ENCODE data around the gene DIO3. TPM values are rescaled to one million over a fixed set of nuclear protein-coding genes. Genes with fewer than 3 reads are reported as not detected.

DIO3 gene
- total and polyA plus RNA-seq, 2 of the 13 experiments (the other 11 are each of a cell fraction or from before 2014, with no cell fraction given): not detected

DNA sequence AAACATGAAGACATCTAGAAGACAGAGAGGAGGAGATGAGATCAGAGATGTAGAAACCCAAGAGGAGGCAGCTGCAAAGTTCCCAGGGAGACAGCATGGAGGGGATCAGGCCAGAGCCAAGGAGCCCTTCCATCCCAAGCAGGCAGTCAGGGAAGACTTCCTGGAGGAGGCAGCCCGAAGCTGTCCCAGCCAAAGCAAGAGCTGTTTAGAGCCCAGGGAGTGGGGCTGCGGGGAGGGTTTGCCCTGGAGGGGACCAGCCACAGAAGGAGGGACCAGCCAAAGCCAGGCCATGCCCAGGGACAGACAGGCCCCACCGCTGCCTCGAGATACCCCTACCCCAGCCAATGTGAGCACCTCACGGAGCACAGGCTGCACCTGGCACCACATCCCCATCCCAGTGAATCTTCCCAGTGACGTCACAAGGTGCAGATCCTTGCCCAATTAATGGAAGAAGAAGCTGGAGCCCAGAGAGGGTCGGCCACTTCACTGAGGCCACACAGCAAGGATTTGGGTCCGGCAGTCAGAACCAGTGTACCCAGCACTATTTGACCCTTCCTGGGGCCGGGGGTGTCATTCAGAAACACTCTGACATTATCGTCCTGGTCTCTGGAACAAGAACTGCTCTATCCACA is 14.1 kb upstream of the DIO3 start:
- CTCF ChIA-PET (ENCODE audit: low intra/inter-chr PET ratio, low total read pairs): no interaction called here

More for the DNA sequence above, 14.1 kb upstream of the DIO3 start:
- no peak for ATAC-seq
- Histone ChIP-seq H2AFZ (ENCODE audit: low read length) (no peak overlapping the region), H3K36me3 (replicated peaks in 1 of 2; ENCODE audit: control insufficient read depth in 1 of 2, insufficient read depth in 2 of 2, low read length in 2 of 2) (no peaks in the 10 kb centered on the region), H3K9me3 (ENCODE audit: low read length) (no peaks in the 10 kb centered on the region), H3K4me1 (ENCODE audit: insufficient read depth, low read length) (no peaks in the 10 kb centered on the region), H4K20me1 (ENCODE audit: insufficient read depth, low read length) (no peaks in the 10 kb centered on the region), H3K27me3 (ENCODE audit: control insufficient read depth in 1 of 2, insufficient read depth in 2 of 2, low read length in 2 of 2) (peaks cover 0 to 1% of the 10 kb centered on the region in 2 experiments; a peak in 2 of 5 replicates), H3K4me2 (ENCODE audit: low read depth, low read length) (no peak overlapping the region), H3K4me3 (replicated peaks in 1 of 3; ENCODE audit: insufficient read depth in 1 of 3, low read depth in 2 of 3, low read length in 3 of 3) (no peak overlapping the region), H3K79me2 (ENCODE audit: insufficient read depth, low read length) (no peaks in the 10 kb centered on the region), H3K27ac (ENCODE audit: extremely low read length, insufficient read depth, low read length) (no peak overlapping the region), H3K9ac (ENCODE audit: insufficient read depth, low read depth, low read length) (no peak overlapping the region)
- no peak for FAIRE-seq
- no TSS peak for BruUV-seq (replicated peaks)
- POLR2A ChIA-PET: no interaction called here
- WGBS (ENCODE audit: low lambda C conversion rate): 7% methylated on average over 3 of the region's 10 CpGs
- TF ChIP-seq ZNF234 (CRISPR knock-in tag; conservative IDR thresholded peaks at IDR 0.05) (no peak), ZNF224 (CRISPR knock-in tag; IDR thresholded peaks at IDR 0.05) (no peak), ATF7 (IDR thresholded peaks at IDR 0.05) (peak; percentile 48; the same call in 1 of the 2 replicates), ATF7 (CRISPR knock-in tag; IDR thresholded peaks at IDR 0.05) (no peak), RBM39 (IDR thresholded peaks at IDR 0.05; ENCODE audit: low read depth, low read length, poor library complexity, severe bottlenecking) (no peak), CREB1 (IDR thresholded peaks at IDR 0.05) (peak; percentile 95), CREB1 (CRISPR knock-in tag; IDR thresholded peaks at IDR 0.05) (no peak), ZNF333 (CRISPR knock-in tag; IDR thresholded peaks at IDR 0.05; ENCODE audit: borderline replicate concordance) (no peak), ZNF614 (CRISPR knock-in tag; IDR thresholded peaks at IDR 0.05; ENCODE audit: borderline replicate concordance) (no peak), ZFP36 (IDR thresholded peaks at IDR 0.05; ENCODE audit: borderline replicate concordance, low read depth, low read length, partially characterized antibody) (peak; percentile 33), ZNF768 (CRISPR knock-in tag; IDR thresholded peaks at IDR 0.05) (peak; percentile 82), SNAI1 (CRISPR knock-in tag; IDR thresholded peaks at IDR 0.05; ENCODE audit: borderline replicate concordance) (no peak), ZNF232 (CRISPR knock-in tag; IDR thresholded peaks at IDR 0.05; ENCODE audit: borderline replicate concordance) (no peak), ZNF331 (CRISPR knock-in tag; IDR thresholded peaks at IDR 0.05) (no peak), CENPX (CRISPR knock-in tag; IDR thresholded peaks at IDR 0.05) (no peak), FOXA1 (IDR thresholded peaks at IDR 0.05) (no peak), FOXA1 (CRISPR knock-in tag; IDR thresholded peaks at IDR 0.05) (no peak), ZNF83 (CRISPR knock-in tag; IDR thresholded peaks at IDR 0.05; ENCODE audit: borderline replicate concordance) (no peak), KDM6A (CRISPR knock-in tag; IDR thresholded peaks at IDR 0.05; ENCODE audit: low read depth) (no peak)
- TF ChIP-seq, protein P1, sequence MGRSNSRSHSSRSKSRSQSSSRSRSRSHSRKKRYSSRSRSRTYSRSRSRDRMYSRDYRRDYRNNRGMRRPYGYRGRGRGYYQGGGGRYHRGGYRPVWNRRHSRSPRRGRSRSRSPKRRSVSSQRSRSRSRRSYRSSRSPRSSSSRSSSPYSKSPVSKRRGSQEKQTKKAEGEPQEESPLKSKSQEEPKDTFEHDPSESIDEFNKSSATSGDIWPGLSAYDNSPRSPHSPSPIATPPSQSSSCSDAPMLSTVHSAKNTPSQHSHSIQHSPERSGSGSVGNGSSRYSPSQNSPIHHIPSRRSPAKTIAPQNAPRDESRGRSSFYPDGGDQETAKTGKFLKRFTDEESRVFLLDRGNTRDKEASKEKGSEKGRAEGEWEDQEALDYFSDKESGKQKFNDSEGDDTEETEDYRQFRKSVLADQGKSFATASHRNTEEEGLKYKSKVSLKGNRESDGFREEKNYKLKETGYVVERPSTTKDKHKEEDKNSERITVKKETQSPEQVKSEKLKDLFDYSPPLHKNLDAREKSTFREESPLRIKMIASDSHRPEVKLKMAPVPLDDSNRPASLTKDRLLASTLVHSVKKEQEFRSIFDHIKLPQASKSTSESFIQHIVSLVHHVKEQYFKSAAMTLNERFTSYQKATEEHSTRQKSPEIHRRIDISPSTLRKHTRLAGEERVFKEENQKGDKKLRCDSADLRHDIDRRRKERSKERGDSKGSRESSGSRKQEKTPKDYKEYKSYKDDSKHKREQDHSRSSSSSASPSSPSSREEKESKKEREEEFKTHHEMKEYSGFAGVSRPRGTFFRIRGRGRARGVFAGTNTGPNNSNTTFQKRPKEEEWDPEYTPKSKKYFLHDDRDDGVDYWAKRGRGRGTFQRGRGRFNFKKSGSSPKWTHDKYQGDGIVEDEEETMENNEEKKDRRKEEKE (IDR thresholded peaks at IDR 0.05): no peak
- TF ChIP-seq, protein P2, sequence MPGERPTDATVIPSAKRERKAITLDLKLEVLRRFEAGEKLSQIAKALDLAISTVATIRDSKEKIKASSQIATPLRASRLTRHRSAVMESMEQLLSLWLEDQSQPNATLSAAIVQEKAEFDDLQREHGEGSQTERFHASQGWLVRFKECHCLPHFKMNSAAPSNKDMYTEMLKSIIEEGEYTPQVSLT (CRISPR knock-in tag; IDR thresholded peaks at IDR 0.05; ENCODE audit: borderline replicate concordance, low read depth): no peak
- TF ChIP-seq, protein P3, sequence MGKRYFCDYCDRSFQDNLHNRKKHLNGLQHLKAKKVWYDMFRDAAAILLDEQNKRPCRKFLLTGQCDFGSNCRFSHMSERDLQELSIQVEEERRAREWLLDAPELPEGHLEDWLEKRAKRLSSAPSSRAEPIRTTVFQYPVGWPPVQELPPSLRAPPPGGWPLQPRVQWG (CRISPR knock-in tag; IDR thresholded peaks at IDR 0.05; ENCODE audit: borderline replicate concordance, low read depth): no peak
- in situ Hi-C loops (cut with HindIII; ENCODE audit: extremely low pct_ligation_motif_present, low pct_unique_long_range_greater_than_20kb) (no loop called here), intact Hi-C loops (cut with micrococcal nuclease; ENCODE audit: unreplicated experiment) (no loop called here)
- no peak for DNase-seq (ENCODE audit: low spot score)
